Activated CD4-positive, alpha-beta T cell treated with anti-CD3 and anti-CD28 coated beads for 36 hours (primary cell): ENCODE measurements around the gene ELL2. TPM values are rescaled to one million over a fixed set of nuclear protein-coding genes. Genes with fewer than 3 reads are reported as not detected.

Experiments
- ATAC-seq: fragments of 200-7000 bp; cut with Tn5 transposase; one replicate; pipeline ENCODE4 v1.10.0; 2021; ENCODE audit warnings: mild to moderate bottlenecking, moderate library complexity
- CTCF ChIA-PET: fragments of 350-600 bp; sonication (Branson Sonifier 250); formaldehyde crosslinking; loops from one replicate; lab custom pipeline; 2021; ENCODE audit warnings: antibody characterized with exemption; lab: Charles Lee
- POLR2A ChIA-PET: fragments of 350-600 bp; sonication (Branson Sonifier 250); formaldehyde crosslinking; loops from one replicate; lab custom pipeline; 2021; ENCODE audit warnings: antibody characterized with exemption, inconsistent platforms; lab: Charles Lee
- DNase-seq: peaks from one replicate; pipeline ENCODE4 v3.0.0-alpha.2; 2020
- H3K27ac Mint-ChIP-seq: one replicate; pipeline ENCODE4 v1.8.0; 2021; ENCODE audit warnings: mixed read lengths
- H3K27me3 Mint-ChIP-seq: one replicate; pipeline ENCODE4 v1.8.0; 2021; ENCODE audit warnings: mixed read lengths
- H3K36me3 Mint-ChIP-seq: one replicate; pipeline ENCODE4 v1.8.0; 2021; ENCODE audit warnings: low read depth, mixed read lengths
- H3K4me1 Mint-ChIP-seq: one replicate; pipeline ENCODE4 v1.8.0; 2021; ENCODE audit warnings: mixed read lengths
- H3K4me3 Mint-ChIP-seq: one replicate; pipeline ENCODE4 v1.8.0; 2021; ENCODE audit warnings: mild to moderate bottlenecking, moderate library complexity, mixed read lengths
- H3K9me3 Mint-ChIP-seq: one replicate; pipeline ENCODE4 v1.8.0; 2021; ENCODE audit warnings: low read depth, mixed read lengths
- intact Hi-C, 2 experiments: fragments of 100-400 bp; cut with DNase I in 1 of 2; cut with micrococcal nuclease in 1 of 2; formaldehyde crosslinking; loops; one replicate each; pipeline versions ENCODE4 v1.14.2 to v1.15.1; 2022 to 2024; cut with DNase I, micrococcal nuclease
- total RNA-seq, 2 experiments: library from RNA; stranded (reverse); gene quantifications; one replicate each; pipeline ENCODE4 v1.2.3, GENCODE V29; 2021

ELL2 gene
- total RNA-seq, 2 experiments from 2014 or later = 87.6 to 131 TPM

DNA sequence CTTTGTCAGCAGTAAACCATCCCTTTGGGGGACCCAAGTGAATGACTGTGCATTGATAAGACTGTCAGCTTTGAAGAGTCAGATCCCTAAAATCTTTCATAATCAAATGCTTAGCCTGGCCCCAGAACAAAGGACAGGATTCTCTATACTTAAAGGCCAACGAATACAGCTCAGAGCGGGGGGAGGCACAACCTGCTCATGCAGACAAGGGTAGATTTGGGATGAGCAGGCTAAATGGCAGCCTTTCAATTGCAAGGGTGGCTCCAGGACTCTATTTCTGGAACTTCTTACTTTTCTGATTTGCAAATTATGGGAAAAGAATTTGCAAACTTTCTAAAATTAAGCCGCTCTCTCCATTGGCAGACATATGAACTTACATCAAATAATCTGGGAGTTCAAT lies 66.4 kb downstream of the ELL2 start:
- intact Hi-C loops = no loop called here
- Mint-ChIP-seq H3K4me3 (no peak overlapping the region), H3K9me3 (no peaks in the 10 kb centered on the region), H3K4me1 (no peaks in the 10 kb centered on the region), H3K36me3 (peaks cover 47% of the 10 kb centered on the region), H3K27ac (no peak overlapping the region), H3K27me3 (no peaks in the 10 kb centered on the region)
- ChIA-PET POLR2A (no interaction called here), CTCF (no interaction called here)
- ATAC-seq = no peak
- no peak for DNase-seq

DNA sequence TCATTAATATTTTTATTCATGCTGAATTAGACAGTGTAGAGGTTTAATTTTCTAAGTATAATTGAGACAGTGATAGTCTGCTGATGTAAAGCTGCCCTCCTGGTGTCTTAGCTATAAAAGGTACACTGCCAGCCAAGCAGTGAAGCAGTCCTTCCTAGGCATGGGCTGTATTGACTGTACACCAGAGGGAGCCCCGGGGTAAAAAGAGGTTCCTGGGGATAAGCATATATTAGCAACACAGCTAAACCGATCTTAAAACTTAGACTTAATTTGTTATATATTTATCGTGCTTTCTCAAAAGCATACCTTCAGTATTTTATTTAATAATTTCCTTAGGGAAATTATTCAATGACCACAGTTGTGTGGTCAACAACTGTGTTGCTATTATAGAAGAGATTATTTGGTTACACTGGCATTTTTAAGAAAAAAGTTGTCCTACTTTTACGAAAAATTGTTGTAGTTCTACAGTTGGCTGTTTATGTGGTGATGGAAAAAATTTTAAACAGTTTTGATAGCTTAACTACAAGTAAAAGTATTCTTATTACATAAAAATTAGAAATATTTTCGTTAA lies 68.8 kb downstream of the ELL2 start:
- Mint-ChIP-seq H3K27ac (no peak overlapping the region), H3K4me1 (peaks cover 8% of the 10 kb centered on the region), H3K9me3 (no peaks in the 10 kb centered on the region), H3K4me3 (no peak overlapping the region), H3K27me3 (no peaks in the 10 kb centered on the region), H3K36me3 (peaks cover 42% of the 10 kb centered on the region)
- intact Hi-C loops = loop anchor here in 1 of 2 experiments (1.0 kb wide), 1 partner anchor 443 kb away; no protein-coding TSS in a partner anchor
- ATAC-seq (peak; percentile 71), DNase-seq (peak; percentile 53)
- CTCF ChIA-PET = interaction anchor here (0.7 to 1.2 kb wide), 3 partner anchors 10 to 443 kb away, joined by 3 to 4 read pairs (median 4); no protein-coding TSS in a partner anchor
- POLR2A ChIA-PET = no interaction called here

DNA sequence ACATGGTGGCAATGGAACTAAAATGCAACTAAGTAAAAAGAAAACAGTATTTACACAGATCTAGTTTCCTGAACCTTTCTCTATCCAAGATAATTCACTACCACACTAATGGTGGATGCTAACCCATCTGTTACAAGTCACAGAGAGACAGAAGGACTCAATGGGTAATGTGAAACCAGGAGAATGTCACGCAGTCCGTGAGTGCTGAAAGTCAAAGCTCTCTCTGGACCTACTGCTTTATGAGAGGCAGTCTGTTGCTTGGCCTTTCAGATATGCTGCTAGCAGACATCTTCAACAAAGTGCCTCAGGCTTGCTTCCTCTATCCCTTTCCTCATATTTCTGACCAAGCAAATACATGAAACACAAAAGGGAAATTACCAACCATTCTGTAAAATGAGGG lies 70.2 kb downstream of the ELL2 start:
- Mint-ChIP-seq H3K4me3 (no peak overlapping the region), H3K9me3 (no peaks in the 10 kb centered on the region), H3K27me3 (no peaks in the 10 kb centered on the region), H3K4me1 (peaks cover 8% of the 10 kb centered on the region), H3K36me3 (peaks cover 41% of the 10 kb centered on the region), H3K27ac (no peak overlapping the region)
- ChIA-PET POLR2A (no interaction called here), CTCF (interaction anchor here (1.0 to 1.5 kb wide), 3 partner anchors 11 to 22 kb away, joined by 3 to 4 read pairs (median 4); no protein-coding TSS in a partner anchor)
- intact Hi-C loops = no loop called here
- ATAC-seq = no peak
- no peak for DNase-seq

DNA sequence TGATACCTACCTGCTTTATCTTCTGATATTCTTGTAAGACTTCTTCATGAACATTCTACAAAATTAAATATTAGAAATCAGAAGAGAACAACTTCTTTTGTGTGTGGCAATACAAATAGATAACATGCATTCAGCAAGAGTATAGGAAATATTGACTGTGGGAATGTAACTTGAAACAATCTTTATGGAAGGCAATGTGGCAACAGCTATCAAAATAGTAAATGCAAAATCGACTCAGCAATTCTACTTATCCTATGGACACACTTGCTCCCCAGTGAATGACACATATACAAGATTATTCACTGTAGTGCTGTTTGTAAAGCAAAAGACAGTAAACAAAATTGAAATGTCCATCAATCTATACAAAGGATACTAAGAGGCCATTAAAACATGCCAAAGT lies 72.6 kb downstream of the ELL2 start:
- CTCF ChIA-PET = interaction anchor here (0.7 to 1.2 kb wide), 3 partner anchors 27 to 224 kb away, joined by 3 read pairs; no protein-coding TSS in a partner anchor
- H3K27me3 Mint-ChIP-seq = no peaks in the 10 kb centered on the region
- intact Hi-C loops = no loop called here
- no peak overlapping the region for H3K27ac Mint-ChIP-seq
- POLR2A ChIA-PET = no interaction called here
- no peak for ATAC-seq
- H3K9me3 Mint-ChIP-seq = no peaks in the 10 kb centered on the region
- DNase-seq = no peak
- no peak overlapping the region for H3K4me3 Mint-ChIP-seq
- H3K4me1 Mint-ChIP-seq = peaks cover 11% of the 10 kb centered on the region
- peaks cover 29% of the 10 kb centered on the region for H3K36me3 Mint-ChIP-seq

DNA sequence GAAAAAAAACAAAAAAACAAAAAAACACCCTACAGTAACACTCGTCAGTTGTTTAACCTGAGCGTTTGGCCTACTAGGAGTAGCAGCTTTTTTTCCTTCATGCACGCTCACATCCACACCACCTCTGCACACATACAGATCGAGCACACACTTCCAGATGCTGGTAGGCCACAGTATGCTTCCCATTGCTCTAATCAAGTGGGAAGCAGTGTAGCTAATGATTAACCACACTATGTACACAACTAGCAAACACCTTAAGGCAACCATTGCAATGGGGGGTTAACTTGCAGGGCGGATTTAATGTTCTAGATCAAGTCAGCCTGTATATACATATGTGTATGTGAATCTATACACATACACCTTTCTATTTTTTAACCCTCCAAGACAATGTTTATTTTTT lies 73.7 kb downstream of the ELL2 start:
- Mint-ChIP-seq H3K9me3 (no peaks in the 10 kb centered on the region), H3K4me3 (no peak overlapping the region), H3K27me3 (no peaks in the 10 kb centered on the region), H3K27ac (no peak overlapping the region), H3K4me1 (peaks cover 15% of the 10 kb centered on the region), H3K36me3 (peaks cover 29% of the 10 kb centered on the region)
- CTCF ChIA-PET = interaction anchor here (1.1 kb wide), 1 partner anchor 29 kb away, joined by 3 read pairs; no protein-coding TSS in a partner anchor
- DNase-seq = no peak
- no peak for ATAC-seq
- intact Hi-C loops = no loop called here
- POLR2A ChIA-PET = no interaction called here

DNA sequence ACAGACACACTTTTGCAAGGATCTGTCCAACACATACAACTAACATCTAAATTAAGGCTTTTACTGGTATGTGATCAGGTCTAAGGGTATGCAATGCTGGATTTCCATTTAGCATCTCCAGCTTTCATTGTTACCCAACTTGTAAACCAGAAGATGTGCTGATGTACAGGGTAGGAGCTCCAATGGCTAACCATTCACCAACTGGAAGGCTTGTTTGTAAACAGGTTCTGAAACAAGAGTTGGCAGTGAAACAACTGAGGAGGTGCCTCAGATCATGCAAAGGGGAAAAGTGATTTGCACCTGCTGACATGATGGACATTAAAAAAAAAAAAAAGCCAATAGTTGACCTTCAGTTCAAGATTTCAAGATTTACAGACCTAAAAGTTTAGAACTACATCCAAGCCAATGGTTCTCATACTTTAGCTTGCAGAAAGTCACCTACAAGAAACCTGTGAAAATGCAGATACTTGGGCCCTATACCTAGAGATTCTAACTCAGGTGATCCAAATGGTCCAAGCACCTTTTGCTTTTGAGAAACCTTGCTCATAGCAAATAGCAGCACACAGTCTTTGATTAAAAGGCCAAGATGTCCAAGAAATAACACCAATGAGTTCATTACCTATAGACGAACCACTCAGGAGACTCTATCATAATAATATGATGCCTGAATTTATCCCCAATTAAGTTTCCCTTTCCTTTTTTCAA lies 75.2 kb downstream of the ELL2 start:
- Mint-ChIP-seq H3K4me3 (no peak overlapping the region), H3K27me3 (no peaks in the 10 kb centered on the region), H3K36me3 (peaks cover 25% of the 10 kb centered on the region), H3K4me1 (peaks cover 15% of the 10 kb centered on the region), H3K27ac (no peak overlapping the region), H3K9me3 (no peaks in the 10 kb centered on the region)
- POLR2A ChIA-PET = no interaction called here
- ATAC-seq = no peak
- no peak for DNase-seq
- intact Hi-C loops = no loop called here
- CTCF ChIA-PET = no interaction called here

DNA sequence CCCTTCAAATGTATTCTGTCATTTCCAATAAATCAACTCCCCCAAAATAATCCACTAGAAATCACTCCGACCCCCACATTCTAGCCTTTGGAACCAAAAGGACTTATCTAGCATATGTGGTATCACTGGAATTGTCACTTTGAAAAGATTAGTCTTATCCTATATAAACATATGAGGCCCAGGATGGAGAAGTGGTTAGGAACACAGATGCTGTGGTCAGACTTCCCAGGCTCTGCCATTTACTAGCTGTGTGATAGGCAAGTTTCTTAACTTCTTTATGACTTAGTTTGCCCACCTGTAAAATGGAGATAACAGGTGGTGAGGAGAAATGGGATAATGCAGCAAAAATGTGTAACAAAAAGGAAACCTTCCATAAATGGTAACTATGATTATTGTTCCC lies 77.1 kb downstream of the ELL2 start:
- CTCF ChIA-PET = no interaction called here
- Mint-ChIP-seq H3K9me3 (no peaks in the 10 kb centered on the region), H3K27me3 (no peaks in the 10 kb centered on the region), H3K36me3 (peaks cover 12% of the 10 kb centered on the region), H3K4me1 (peaks cover 15% of the 10 kb centered on the region), H3K4me3 (no peak overlapping the region), H3K27ac (no peak overlapping the region)
- ATAC-seq (no peak), DNase-seq (no peak)
- POLR2A ChIA-PET = no interaction called here
- intact Hi-C loops = no loop called here

DNA sequence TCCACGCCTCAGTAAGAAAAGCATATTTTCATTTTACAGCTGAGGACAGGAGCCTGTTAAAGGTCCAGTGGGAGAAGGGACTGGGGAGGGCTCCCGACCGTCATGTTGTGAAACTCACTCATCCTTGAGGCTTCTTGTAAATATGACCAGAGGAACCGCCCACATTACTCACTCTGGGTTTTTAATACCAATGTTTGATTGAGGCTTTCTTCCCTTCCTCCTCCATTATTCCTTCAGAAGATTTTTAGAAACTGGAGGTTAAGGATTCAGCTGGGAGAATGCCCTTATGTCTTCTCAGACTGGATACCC lies 77.7 kb downstream of the ELL2 start:
- peaks cover 9% of the 10 kb centered on the region for H3K36me3 Mint-ChIP-seq
- ATAC-seq (peak; percentile 41), DNase-seq (no peak)
- intact Hi-C loops = no loop called here
- H3K4me1 Mint-ChIP-seq = peaks cover 12% of the 10 kb centered on the region
- no peak overlapping the region for H3K4me3 Mint-ChIP-seq
- H3K27me3 Mint-ChIP-seq = no peaks in the 10 kb centered on the region
- H3K27ac Mint-ChIP-seq = peak overlapping the region; percentile 1
- ChIA-PET POLR2A (no interaction called here), CTCF (interaction anchor here (0.8 kb wide), 1 partner anchor 453 kb away, joined by 3 read pairs; no protein-coding TSS in a partner anchor)
- no peaks in the 10 kb centered on the region for H3K9me3 Mint-ChIP-seq

DNA sequence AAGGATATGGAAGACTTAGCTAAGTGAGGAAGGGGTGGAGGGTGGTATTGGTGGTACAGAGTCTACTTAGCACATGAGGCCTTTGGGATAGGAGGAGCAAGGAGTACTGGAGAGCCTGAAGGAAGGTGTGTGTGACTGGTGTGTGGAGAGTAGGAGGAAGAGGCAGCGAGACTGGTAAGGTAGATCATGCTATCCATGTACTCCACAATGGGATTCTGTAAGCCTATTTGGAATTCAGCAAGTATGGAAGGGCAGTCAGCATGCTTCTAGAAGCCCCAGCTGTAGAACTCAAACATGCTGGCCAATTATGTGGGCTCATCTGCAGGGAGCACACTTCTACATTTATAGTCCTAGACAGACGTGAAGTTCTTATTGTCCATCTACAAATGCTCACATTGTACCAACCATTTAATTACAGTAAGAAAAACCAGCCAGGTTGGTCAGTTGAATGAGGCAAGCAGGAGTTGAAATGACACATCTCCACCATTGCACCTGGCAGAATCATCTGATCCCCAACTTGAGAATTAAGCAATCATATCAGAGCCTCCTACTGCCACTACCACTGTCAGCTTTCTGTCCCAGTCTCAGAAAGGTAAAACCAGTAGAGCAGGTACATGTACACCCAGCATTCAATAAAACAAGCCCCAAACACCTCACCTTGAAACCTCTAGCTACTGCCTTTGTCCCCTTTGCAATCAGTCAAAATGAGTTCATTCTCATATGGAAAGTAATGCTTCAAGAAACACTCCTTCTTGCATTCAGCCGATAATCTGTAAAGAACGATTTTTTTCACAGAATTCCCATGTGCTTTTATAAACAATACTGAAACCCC lies 78.2 kb downstream of the ELL2 start:
- H3K27me3 Mint-ChIP-seq = no peaks in the 10 kb centered on the region
- H3K27ac Mint-ChIP-seq = peak overlapping the region; percentile 1
- peaks cover 6% of the 10 kb centered on the region for H3K4me1 Mint-ChIP-seq
- POLR2A ChIA-PET = no interaction called here
- CTCF ChIA-PET = interaction anchor here (0.6 to 0.8 kb wide), 2 partner anchors 9 to 453 kb away, joined by 3 read pairs; no protein-coding TSS in a partner anchor
- DNase-seq = no peak
- no peak overlapping the region for H3K4me3 Mint-ChIP-seq
- intact Hi-C loops = no loop called here
- peaks cover 6% of the 10 kb centered on the region for H3K36me3 Mint-ChIP-seq
- peak; percentile 22 for ATAC-seq
- H3K9me3 Mint-ChIP-seq = no peaks in the 10 kb centered on the region

DNA sequence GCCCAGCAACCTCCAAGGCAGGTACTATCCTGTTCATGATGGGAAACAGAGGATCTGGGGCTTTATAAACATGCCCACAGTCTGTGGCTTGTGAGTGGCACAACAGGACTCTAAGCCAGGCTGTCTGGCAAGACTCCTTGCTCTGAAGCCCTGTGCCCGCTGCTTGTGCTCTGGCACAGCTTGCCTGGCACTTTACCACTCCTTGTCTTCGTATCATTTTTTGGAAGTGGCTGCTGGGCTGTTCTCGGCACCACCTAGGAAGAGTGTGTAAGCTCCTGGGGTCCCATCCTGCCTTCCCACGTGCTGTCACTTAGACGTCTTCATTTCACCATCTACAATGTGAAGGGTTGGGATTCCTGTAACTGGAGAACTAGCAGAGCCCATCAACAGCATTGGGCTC lies 79.8 kb downstream of the ELL2 start:
- Mint-ChIP-seq H3K36me3 (no peaks in the 10 kb centered on the region), H3K27me3 (no peaks in the 10 kb centered on the region), H3K4me1 (peaks cover 6% of the 10 kb centered on the region), H3K9me3 (no peaks in the 10 kb centered on the region), H3K27ac (no peak overlapping the region), H3K4me3 (no peak overlapping the region)
- ChIA-PET CTCF (interaction anchor here (0.6 kb wide), 1 partner anchor 17 kb away, joined by 3 read pairs; no protein-coding TSS in a partner anchor), POLR2A (no interaction called here)
- DNase-seq = no peak
- intact Hi-C loops = no loop called here
- no peak for ATAC-seq

DNA sequence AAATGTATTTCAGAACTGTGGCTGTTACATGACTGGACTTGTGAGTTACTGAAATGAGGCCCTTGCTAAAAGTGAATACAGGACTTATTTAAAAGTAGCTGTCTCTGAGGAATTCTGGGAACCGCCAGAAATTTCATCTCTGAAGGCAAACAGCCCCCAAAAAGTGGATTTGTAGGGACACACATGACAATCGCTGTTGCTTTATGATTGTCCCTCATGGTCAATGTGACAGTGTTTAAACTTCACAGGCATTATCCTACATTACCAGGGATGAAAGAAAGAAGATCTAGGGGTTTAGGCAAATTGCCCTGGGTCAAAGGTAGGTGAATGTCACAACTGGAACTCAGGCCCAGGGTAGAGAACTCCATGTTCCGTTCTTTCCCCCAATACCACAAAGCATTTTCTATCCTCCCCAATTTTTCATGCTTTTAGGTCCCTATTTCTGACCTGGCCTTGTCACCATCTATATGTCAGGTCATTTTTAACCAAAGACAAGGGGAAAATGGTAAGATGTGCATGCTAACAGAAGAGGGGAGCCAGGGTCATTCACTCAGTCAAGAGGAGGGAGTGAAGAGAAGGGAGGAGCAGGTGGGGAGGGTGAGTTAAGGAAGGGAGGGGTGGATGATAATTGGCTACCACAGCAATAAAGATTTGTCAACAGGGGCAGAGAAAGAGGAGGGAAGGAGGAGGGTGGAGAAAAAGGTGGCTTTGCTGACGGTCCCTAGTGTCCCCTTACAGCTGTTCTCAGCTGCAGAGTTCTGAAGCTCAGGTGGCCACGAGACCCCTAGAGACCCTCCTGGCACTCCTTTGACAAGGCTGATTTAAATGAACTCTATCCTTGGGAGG lies 81.3 kb downstream of the ELL2 start:
- Mint-ChIP-seq H3K4me3 (no peak overlapping the region), H3K36me3 (no peaks in the 10 kb centered on the region), H3K9me3 (no peaks in the 10 kb centered on the region), H3K27ac (no peak overlapping the region), H3K27me3 (no peaks in the 10 kb centered on the region), H3K4me1 (peaks cover 6% of the 10 kb centered on the region)
- no peak for ATAC-seq
- DNase-seq = no peak
- CTCF ChIA-PET = interaction anchor here (1.3 kb wide), 1 partner anchor 11 kb away, joined by 4 read pairs; no protein-coding TSS in a partner anchor
- POLR2A ChIA-PET = no interaction called here
- intact Hi-C loops = no loop called here
